Activated B cell treated with CpG ODN at 0.5 μM for 24 hours (primary cell): ENCODE measurements around the gene GALNT14. TPM values are rescaled to one million over a fixed set of nuclear protein-coding genes. Genes with fewer than 3 reads are reported as not detected.

Source experiments
- ATAC-seq: fragments of 200-7000 bp; cut with Tn5 transposase; one replicate; pipeline ENCODE4 v1.10.0; 2021; ENCODE audit warnings: low read depth, mild to moderate bottlenecking, moderate library complexity
- CTCF ChIA-PET: fragments of 350-600 bp; sonication (Branson Sonifier 250); formaldehyde crosslinking; loops from one replicate; lab custom pipeline; 2021; ENCODE audit warnings: antibody characterized with exemption; lab: Charles Lee
- POLR2A ChIA-PET: fragments of 350-600 bp; sonication (Branson Sonifier 250); formaldehyde crosslinking; loops from one replicate; lab custom pipeline; 2021; ENCODE audit warnings: antibody characterized with exemption; lab: Charles Lee
- DNase-seq: peaks from one replicate; pipeline ENCODE4 v3.0.0; 2022
- H3K27ac Mint-ChIP-seq: one replicate; pipeline ENCODE4 v1.8.0; 2020; ENCODE audit warnings: mixed read lengths
- H3K27me3 Mint-ChIP-seq: one replicate; pipeline ENCODE4 v1.8.0; 2021; ENCODE audit warnings: mixed read lengths
- H3K36me3 Mint-ChIP-seq: one replicate; pipeline ENCODE4 v1.8.0; 2021; ENCODE audit warnings: low read depth, mixed read lengths
- H3K4me1 Mint-ChIP-seq: one replicate; pipeline ENCODE4 v1.8.0; 2021; ENCODE audit warnings: mixed read lengths
- H3K4me3 Mint-ChIP-seq: one replicate; pipeline ENCODE4 v1.8.0; 2020; ENCODE audit warnings: mild to moderate bottlenecking, mixed read lengths
- H3K9me3 Mint-ChIP-seq: one replicate; pipeline ENCODE4 v1.8.0; 2020; ENCODE audit warnings: mixed read lengths
- intact Hi-C: fragments of 100-400 bp; cut with micrococcal nuclease; formaldehyde crosslinking; loops from one replicate; pipeline ENCODE4 v1.15.1; 2024
- total RNA-seq: library from RNA; stranded (reverse); gene quantifications from 2 replicates; pipeline ENCODE4 v1.2.3, GENCODE V29; 2022
- TF ChIP-seq, protein P1 (sequence below): fragments of 200-600 bp; IDR thresholded peaks from one replicate; pipeline ENCODE4 v1.8.0; 2022; ENCODE audit warnings: antibody characterized with exemption, mild to moderate bottlenecking

Gene GALNT14
- total RNA-seq, 1 donor from 2014 or later: 6.6 TPM

DNA sequence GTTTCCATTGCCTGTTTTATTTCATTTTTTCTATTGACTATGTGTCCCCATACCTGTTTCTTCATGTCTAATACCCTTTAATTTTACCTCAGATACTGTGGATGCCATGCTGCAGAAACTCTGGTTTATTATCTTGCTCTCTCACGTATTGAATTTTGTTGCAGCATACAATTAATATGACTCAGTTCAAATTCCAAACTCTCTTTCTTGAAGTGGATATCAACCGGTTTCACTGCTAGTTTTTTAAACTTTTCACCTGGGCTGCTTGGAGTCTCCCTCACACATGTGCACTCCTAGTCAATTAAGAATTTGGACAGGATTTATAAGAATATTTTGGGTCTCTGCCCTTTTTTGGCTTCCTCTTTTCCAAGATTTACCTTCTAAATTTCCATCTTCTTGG lies 260.4 kb downstream of the GALNT14 start:
- H3K9me3 Mint-ChIP-seq: peaks cover 4% of the 10 kb centered on the region
- no peak for ATAC-seq
- ChIA-PET CTCF (no interaction called here), POLR2A (no interaction called here)
- H3K4me1 Mint-ChIP-seq: no peaks in the 10 kb centered on the region
- H3K27ac Mint-ChIP-seq: no peak overlapping the region
- H3K4me3 Mint-ChIP-seq: no peak overlapping the region
- no peak for DNase-seq
- intact Hi-C loops: no loop called here
- TF ChIP-seq, protein P1, sequence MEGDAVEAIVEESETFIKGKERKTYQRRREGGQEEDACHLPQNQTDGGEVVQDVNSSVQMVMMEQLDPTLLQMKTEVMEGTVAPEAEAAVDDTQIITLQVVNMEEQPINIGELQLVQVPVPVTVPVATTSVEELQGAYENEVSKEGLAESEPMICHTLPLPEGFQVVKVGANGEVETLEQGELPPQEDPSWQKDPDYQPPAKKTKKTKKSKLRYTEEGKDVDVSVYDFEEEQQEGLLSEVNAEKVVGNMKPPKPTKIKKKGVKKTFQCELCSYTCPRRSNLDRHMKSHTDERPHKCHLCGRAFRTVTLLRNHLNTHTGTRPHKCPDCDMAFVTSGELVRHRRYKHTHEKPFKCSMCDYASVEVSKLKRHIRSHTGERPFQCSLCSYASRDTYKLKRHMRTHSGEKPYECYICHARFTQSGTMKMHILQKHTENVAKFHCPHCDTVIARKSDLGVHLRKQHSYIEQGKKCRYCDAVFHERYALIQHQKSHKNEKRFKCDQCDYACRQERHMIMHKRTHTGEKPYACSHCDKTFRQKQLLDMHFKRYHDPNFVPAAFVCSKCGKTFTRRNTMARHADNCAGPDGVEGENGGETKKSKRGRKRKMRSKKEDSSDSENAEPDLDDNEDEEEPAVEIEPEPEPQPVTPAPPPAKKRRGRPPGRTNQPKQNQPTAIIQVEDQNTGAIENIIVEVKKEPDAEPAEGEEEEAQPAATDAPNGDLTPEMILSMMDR: no peak
- H3K36me3 Mint-ChIP-seq: no peaks in the 10 kb centered on the region
- H3K27me3 Mint-ChIP-seq: peaks cover 1% of the 10 kb centered on the region

DNA sequence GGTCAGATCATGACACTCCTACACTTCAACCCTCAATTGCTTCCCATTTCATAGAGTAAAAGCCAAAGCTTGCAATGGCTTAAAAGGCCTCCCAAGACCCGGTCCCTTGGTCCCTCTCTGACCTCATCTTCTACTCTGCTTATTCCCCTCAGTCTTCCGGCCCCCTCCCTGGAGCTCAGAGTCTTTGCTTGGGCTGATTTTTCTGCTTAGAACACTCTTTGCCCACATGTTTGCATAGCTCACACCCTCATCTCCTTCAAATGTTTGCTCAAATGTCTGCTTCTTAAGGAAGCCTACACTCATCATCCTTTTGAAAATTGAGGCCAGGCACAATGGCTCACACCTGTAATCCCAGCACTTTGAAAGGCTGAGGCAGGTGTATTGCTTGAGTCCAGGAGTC lies 265.4 kb downstream of the GALNT14 start:
- POLR2A ChIA-PET: no interaction called here
- H3K4me1 Mint-ChIP-seq: no peaks in the 10 kb centered on the region
- H3K9me3 Mint-ChIP-seq: peaks cover 4% of the 10 kb centered on the region
- CTCF ChIA-PET: no interaction called here
- no peak overlapping the region for H3K4me3 Mint-ChIP-seq
- ATAC-seq (no peak), DNase-seq (no peak)
- TF ChIP-seq, protein P1: no peak
- peaks cover 5% of the 10 kb centered on the region for H3K27me3 Mint-ChIP-seq
- H3K27ac Mint-ChIP-seq: no peak overlapping the region
- intact Hi-C loops: no loop called here
- no peaks in the 10 kb centered on the region for H3K36me3 Mint-ChIP-seq

DNA sequence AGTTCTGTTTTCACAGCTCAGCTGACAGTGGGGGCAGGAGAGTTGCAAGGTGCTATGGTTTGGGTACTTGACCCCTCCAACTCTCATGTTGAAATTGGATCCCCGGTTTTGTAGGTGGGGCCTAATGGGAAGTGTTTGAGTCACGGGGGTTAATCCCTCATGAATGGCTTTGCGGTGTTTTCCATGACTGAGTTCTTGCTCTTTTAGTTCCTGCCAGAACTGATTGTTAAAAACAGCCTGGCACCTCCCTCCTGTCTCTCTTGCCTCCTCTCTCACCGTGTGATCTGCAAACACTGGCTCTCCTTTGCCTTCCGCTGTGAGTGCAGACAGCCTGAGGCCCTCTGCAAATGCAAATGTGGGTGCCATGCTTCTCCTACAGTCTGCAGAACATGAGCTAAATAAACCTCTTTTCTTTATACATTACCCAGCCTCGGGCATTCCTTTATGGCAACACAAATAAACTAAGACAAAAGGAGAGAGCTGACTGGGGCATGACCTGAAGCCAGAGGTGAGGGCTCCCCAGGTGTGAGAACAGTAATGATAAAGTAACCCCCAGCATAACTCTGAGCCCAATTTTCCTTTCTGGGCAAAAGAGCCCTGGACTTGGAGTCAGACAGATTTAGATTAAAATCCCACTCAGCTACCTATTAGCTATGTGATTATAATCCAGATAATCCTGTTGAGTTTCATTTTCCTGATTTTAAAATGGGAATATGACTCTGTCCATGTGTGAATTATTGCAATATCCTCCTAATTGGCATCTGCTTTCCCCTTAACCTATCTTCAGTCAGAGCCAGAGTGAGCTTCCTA lies 266.1 kb downstream of the GALNT14 start:
- Mint-ChIP-seq H3K9me3 (peaks cover 4% of the 10 kb centered on the region), H3K27me3 (peaks cover 5% of the 10 kb centered on the region), H3K36me3 (no peaks in the 10 kb centered on the region), H3K4me1 (peaks cover 5% of the 10 kb centered on the region), H3K27ac (no peak overlapping the region), H3K4me3 (no peak overlapping the region)
- DNase-seq (no peak), ATAC-seq (no peak)
- ChIA-PET CTCF (no interaction called here), POLR2A (no interaction called here)
- TF ChIP-seq, protein P1: no peak
- intact Hi-C loops: no loop called here

DNA sequence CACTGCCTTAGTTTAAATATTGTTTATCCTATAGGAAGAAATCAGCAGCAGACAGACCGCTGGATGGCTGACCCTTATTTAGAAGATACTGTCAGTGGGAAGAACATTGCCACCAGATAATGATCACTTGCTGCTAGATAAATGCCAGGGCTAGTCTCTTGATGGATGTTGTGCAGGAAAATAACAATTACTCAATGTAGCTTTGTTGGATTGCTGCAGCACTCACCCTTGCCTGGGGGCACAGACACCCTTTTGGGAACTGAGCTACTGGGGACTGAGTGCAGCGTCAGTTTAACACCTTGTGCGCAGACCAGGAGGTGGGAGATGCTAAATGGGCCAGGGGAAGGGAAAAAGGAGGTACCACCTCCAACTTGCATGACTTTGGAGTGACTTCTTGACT lies 266.8 kb downstream of the GALNT14 start:
- peaks cover 5% of the 10 kb centered on the region for H3K27me3 Mint-ChIP-seq
- H3K9me3 Mint-ChIP-seq: peaks cover 4% of the 10 kb centered on the region
- H3K27ac Mint-ChIP-seq: no peak overlapping the region
- intact Hi-C loops: no loop called here
- ATAC-seq (no peak), DNase-seq (no peak)
- peaks cover 12% of the 10 kb centered on the region for H3K4me1 Mint-ChIP-seq
- H3K4me3 Mint-ChIP-seq: no peak overlapping the region
- ChIA-PET POLR2A (no interaction called here), CTCF (no interaction called here)
- no peaks in the 10 kb centered on the region for H3K36me3 Mint-ChIP-seq
- TF ChIP-seq, protein P1: no peak

DNA sequence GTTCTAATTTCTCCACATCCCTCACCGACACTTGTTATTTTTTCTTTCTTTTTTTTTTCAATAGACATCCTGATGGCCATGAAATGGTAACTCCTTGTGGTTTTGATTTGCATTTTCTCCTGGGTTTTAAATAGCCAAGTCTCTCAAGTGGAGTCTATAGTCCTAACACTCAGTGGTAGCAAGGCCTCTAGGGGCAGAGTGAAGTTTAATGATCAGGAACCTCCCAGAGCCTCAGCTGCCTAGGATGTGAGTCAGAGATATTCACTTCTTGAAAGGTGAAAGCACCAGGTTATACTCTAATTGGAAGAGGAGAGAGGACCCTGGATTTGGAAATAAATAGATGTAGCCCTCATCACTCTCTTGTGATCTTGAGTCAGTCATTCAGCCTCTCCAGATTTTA lies 268.3 kb downstream of the GALNT14 start:
- H3K4me1 Mint-ChIP-seq: peaks cover 23% of the 10 kb centered on the region
- H3K27ac Mint-ChIP-seq: no peak overlapping the region
- no peaks in the 10 kb centered on the region for H3K36me3 Mint-ChIP-seq
- H3K9me3 Mint-ChIP-seq: peaks cover 4% of the 10 kb centered on the region
- TF ChIP-seq, protein P1: no peak
- DNase-seq (no peak), ATAC-seq (no peak)
- H3K27me3 Mint-ChIP-seq: peaks cover 5% of the 10 kb centered on the region
- intact Hi-C loops: loop anchor here (10.0 kb wide), 1 partner anchor 705 kb away; no protein-coding TSS in a partner anchor
- CTCF ChIA-PET: interaction anchor here (0.7 kb wide), 1 partner anchor 301 kb away, joined by 3 read pairs; no protein-coding TSS in a partner anchor
- POLR2A ChIA-PET: no interaction called here
- no peak overlapping the region for H3K4me3 Mint-ChIP-seq
